Bone marrow (tissue), 2 donors: ENCODE data around the gene TMED4.
"Not testable (repeated sequence)": the region's sequence is repeated elsewhere in the genome, so short reads cannot be mapped to it uniquely, and the experiment has no call there.

ENCODE experiments used
- DNase-seq, 2 donors: peaks; one replicate each; lab custom pipeline; 2025; lab: John Stamatoyannopoulos, UW

The TMED4 gene

DNA sequence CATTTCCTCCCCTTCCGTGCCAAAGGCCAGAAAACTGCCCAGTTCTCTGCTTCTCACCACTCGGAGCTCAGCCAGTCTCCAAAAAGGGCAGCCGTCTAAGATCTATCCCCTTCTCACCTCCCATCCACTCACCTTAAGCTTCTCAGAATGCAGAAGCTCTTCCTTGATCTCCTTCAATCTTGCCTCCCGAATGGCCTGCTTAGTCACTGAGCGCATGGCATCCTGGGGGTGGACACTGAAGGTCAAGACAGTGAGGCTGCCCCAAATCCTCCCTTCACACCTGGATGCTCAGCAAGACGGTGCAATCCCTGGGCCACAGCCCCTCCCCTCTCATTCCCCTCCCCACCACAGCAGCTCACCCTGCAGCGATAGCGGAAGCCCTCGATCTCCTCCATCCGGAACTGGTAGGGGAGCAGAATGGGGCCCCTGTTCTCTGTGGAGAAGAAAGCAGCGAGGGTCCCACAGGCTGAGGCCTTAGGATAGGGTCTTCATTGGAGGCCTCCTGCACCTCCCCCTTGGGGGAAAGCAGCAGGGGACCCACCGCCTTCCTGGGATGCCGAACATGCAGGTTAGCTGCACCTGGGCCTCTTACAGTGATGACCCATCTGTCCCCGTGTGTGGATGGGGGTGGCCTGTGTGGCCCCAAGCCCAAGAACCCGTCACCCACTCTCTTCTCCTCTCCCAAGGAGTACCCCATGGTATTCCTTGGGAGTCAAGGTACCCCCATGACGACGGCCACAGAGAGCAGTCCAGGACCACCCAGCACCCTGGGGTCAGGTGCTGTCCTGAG lies 13.1 kb downstream of the TMED4 start:
- DNase-seq, result no peak

DNA sequence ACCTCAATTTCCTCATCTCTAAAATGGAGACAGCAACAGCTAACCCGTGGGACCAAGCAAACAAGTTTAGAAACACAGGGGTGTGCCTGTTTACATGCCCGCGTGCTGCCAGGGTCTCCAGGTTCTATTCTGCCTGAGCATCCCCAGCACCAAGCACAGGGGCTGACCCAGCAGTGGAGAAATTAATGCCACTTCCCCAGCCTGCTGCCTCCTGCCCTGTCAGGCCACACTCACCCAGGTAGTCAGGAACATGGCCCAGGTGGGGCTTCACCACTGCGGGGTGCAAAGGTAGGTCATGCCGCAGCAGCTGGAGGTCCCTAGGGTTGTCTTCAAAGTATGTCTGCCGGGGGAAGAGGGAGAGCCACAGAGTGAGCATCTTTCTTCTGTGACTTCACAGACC lies 14.1 kb downstream of the TMED4 start:
- no peak for DNase-seq

DNA sequence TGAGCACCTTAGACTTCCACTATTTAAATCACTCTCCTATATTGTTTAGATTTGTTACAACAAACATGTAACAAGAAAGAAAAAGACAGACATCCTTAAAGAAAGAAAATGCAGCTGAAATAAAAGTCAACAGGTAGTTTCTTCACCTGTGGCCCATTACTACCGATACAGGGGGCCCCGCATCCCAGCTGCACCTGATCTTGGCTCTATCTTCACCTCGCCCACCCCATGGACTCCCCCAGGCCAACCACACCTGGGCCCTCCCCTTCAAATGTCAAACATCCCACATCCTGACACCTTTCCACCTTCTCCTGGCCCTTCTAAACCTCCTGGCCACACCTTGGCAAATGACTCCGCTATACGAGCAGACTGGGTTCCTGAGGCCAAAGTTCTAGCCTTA lies 15.4 kb downstream of the TMED4 start:
- DNase-seq, result no peak

DNA sequence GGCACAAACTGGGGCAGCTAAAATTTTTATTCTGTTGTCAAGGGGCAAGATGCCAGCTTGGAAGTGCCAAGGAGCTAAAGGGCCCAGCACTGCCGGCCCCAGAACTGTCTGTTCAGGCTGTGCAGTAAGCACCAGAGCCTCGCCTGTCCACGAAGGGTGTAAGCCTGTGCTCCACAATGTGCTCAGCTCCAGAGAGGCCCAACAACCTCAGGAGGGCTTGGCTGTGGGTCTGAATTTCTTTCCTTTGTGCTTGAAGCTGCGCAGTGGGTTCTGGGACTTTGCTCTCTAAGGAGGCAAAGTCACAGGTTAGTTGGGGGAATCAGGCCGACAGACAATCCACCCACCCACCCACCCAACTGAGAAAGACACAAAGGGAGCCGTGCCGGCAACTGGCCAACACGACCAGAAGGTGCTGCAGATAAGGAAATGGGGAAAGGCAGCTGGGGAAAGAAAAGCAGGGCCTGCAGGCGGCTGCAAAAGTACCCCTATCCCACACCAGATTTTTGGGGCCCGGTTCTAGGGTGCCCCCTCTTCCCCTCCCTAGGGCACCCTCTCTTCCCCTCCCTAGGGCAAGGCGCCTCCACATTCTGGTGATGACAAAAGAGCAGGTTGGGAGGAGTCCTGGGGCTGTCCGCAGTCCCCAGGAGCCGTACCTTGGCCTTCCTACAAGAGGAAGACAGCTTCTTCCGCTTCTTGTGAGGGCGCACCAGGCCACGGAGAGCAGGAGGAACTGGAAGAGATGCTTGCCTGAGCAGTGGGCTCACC lies 16.1 kb downstream of the TMED4 start:
- no peak for DNase-seq

DNA sequence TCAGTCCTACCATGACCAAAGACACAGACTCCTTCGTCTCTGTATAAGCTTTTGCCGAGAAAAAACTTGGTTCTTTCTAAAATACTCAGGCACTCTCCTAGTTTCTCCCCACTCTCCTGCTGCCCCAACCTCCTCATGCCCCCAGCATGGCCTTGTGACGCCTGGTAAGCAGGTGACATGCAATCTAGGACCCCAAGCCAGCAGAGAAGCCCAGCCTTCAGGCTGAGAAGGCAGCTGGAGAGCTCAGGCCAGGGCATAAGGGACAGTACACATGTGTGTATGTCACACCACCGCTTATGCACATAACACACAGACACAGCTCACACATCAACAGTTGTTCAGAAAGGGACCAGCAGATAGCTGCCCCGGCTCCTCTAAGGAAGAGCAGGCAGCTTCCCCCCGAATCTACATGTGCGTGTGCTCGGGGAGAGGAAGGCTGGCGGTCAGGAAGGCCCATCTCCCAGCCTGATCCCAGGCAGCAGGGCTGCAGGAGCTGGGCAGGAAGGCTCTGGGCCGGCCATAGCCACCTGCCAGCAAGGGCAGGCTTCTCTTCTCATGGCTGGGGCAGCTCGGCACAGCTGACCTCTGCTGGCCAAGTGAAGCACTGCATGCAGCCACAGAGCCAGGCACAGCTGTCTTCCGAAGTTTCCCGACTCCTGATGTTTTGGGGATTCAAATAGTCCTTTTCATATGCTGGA lies 16.8 kb downstream of the TMED4 start:
- peak in 1 of 2 donors; percentile 25 for DNase-seq

DNA sequence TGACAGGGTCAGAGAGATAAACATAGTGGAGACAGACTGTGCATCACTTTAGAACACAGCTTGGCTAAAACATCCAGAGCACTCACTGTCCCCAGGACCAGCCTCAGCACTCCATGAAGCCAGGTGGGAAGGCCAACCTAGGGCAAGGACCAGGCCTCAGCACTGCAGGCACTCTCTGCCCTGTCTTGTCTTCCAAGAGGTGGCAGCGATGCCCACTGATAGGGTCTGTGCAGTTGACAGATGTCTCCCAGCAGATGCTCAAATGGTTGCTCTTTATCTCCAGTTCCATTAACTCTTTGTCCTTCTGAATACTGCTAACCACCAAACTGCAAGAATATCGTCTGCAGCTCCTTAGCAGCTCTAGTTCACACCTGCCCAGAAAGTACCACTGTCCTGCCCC lies 17.4 kb downstream of the TMED4 start:
- DNase-seq, result no peak

DNA sequence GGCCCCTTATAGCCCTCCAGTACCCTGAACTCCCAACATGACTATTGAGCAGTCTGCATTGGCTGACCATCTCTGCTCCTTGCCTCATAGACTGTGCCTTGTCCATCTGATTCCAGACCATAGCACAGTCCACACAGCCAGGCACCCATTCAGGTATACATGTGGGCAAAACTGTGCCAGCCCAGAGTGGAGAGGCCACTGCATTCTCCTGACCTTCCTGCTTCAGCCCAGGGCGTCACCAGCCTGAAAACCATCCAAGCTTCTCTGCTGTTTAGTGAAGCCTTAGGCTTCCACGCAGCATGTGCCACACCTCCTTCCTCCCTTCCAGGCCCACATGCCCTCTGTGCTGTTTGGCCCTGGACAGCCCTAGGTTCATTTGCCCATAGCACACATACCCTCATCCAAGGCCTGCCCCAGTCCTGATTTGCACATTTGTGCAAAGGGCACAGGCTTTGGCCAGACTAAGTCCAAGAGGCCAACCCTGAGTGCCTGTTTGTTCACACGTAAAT lies 18.8 kb downstream of the TMED4 start:
- DNase-seq, result no peak

DNA sequence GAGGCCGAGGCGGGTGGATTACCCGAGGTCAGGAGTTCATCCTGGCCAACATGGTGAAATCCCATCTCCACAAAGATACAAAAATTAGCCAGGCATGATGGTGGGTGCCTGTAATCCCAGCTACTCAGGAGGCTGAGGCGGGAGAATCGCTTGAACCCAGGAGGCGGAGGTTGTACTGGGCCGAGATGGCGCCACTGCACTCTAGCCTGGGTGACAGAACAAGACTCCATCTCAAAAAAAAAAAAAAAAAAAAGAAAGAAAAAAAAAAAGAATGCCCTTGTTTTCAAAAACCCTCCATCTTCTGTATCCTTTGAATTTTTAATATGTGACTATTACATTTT lies 19.4 kb downstream of the TMED4 start:
- DNase-seq, result not testable (repeated sequence)

DNA sequence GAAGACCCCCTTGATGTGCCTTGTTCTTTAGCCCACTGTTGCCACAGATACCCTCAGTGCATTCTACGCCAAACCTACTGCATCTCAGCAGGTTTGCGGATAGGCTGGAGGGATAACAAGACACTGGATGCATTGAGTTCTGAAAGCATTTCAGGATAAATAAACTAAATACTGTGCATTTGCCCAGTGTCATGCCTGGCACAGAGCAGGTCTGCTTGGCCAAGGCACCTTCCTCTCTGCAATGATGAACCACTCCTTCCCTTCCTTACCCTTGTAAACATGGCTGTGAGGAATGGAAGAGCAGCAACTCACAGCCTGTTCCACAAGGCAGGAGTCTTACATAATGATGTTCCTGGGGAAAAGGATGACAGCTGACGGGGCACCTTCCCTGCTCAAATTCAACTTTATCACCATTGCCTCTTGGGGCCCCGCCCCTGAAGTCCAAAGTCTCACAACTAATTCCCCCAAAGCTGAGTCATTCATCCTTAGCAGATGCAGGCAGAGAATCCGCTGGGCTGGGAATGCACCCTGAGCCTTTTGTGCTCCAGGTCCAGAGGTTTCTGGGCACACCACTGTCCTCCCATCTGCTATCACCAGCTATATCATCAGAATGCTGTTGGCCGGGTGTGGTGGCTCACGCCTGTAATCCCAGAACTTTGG lies 19.9 kb downstream of the TMED4 start:
- no peak for DNase-seq

DNA sequence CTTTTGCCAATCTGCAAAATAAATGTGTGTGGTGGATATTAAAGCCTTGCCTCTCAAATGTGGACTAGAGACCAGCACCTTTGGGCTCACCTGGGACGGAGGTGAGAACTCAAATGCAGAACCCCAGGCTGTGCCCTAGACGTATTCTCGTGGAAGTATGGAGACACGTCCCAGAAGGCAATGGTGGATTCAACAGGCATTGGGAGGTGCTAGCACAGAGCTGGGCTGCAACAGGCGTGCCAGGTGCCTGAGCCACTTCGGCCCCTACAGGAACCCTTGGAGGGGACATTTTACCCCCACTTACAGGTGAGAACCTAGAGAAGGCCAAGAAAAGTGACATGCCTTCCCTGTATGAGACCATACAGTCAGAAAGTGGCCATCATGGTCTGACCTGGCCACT lies 20.6 kb downstream of the TMED4 start:
- DNase-seq, result no peak

DNA sequence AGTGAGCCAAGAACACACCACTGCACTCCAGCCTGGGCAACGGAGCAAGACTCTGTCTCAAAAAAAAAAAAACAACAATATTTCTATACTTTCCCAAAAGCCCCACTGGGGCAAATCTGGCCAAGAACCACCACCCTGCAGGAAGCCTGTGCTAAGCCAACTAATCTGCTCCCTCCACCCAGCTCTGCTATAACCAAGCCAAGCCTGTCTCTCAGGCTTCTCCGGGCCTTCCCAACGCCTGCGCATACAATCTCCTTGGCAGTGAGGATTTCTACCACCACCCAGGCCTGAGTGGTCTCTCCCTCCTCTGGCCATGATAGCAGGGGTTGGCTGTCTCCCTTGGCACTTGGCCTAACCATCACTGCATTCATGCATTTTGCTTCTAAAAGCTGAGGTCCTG lies 22.5 kb downstream of the TMED4 start:
- no peak for DNase-seq

DNA sequence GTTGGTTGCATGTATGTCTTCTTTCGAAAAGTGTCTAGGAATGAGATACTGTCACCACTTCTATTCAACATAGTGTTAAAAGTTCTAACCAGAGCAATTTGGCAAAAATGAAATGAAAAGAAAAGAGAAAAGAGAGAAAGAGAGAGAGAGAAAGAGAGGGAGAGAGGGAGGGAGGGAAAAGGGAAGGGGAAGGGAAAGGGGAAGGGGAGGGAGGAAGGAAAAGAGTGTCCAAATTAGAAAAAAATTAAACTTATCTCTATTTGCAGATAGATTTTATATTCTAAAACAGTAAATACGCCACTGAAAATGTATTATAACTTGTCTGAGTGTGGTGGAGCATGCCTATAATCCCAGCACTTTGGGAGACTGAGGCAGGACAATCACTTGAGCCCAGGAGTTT lies 24.5 kb downstream of the TMED4 start:
- no peak for DNase-seq

DNA sequence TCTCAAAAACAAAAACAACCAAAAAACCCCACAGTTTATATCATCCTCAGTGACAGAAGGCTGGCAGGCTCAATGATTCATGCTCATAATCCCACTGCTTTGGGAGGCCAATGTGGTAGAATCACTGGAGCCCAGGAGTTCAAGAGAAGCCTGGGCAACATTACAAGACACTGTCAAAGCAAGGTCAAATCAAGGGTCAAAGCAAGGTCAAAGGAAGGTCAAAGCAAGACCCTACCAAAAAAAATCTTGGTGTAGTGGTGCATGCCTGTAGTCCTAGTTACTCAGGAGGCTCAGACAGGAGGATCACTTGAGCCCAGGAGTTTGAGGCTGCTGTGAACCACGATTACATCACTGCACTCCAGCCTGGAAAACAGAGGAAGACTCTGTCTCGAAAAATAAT lies 26.7 kb downstream of the TMED4 start:
- no peak for DNase-seq

DNA sequence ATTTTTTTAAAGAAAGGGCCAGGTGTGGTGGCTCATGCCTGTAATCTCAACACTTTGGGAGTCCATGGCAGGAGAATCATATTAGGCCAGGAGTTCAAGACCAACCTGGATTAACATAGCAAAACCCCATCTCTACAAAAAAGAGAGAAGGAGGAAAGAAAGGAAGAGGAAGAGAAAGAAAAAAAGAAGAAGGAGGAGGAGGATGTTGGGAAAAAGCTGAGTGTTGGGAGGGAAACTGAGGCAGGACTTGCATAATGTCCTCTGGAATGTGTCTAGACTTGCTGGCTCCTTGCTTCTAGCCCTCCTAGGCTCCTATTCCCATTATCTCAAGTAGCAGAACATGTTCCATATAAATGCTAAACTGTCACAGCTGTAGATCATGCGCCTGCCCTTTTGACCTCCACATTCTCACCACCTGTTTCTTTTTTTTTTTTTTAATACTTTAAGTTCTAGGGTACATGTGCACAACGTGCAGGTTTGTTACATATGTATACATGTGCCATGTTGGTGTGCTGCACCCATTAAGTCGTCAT lies 29.5 kb downstream of the TMED4 start:
- DNase-seq, result not testable (repeated sequence)

DNA sequence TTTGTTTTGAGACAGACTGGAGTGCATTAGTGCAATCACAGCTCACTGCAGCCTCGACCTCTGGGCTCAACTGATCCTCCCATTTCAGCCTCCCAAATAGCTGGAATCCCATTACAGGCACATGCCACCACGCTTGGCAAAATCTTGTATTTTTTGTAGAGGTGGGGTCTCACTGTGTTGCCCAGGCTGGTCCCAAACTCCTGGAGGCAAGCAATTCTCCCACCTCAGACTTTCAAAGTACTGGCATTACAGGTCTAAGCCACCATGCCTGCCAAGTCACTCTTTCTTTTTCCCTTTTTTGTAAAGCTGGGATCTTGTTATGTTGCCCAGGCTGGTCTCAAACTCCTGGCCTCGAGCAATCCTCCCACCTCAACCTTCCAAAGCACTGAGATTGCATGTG lies 32.6 kb downstream of the TMED4 start:
- DNase-seq, result no peak

DNA sequence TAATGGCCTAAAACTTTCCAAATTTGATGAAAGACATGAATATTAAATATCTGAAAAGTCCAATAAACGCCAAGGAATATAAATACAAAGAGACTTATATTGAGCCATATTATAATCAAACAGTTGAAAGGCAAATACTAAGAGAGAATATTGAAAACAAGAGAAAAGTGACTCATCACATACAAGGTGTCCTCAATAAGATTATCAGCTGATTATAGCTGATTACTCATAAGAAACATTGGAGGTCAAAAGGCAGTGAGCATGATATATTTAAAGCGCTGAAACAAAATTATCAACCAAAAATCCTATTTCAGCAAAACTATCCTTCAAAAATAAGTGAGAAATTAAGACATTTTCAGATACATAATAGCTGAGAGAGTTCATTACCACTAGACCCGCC lies 33.1 kb downstream of the TMED4 start:
- no peak for DNase-seq

DNA sequence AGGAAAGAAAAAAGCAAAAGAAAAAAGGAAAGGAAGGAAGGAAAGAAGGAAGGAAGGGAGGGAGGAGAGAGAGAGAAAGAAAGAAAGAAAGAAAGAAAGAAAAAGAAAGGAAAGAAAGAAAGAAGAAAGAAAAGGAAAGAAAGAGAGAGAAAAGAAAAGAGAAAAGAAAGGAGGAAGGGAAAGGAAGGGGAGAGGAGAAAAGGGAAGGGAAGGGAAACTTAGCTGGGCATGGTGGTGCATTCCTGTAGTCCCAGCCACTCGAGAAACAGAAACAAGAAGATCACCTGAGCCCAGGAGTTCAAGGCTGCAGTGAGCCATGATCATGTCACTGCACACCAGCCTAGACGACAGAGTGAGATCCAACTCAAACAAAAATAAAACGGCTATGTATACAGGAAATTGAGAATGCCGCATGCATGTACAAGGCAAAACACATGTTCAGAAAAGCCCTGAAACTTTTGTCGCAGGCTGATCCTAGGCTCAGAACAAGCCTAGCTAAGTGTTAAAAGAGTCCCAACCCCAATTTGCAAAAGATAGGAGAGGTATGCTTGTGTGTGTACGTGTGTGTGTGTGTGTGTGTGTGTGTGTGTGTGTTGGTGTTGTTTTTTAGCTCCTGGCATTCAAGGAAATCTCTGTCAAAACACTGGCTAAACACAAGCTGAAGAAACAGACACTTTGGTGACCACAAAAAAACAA lies 34.3 kb downstream of the TMED4 start:
- no peak for DNase-seq

DNA sequence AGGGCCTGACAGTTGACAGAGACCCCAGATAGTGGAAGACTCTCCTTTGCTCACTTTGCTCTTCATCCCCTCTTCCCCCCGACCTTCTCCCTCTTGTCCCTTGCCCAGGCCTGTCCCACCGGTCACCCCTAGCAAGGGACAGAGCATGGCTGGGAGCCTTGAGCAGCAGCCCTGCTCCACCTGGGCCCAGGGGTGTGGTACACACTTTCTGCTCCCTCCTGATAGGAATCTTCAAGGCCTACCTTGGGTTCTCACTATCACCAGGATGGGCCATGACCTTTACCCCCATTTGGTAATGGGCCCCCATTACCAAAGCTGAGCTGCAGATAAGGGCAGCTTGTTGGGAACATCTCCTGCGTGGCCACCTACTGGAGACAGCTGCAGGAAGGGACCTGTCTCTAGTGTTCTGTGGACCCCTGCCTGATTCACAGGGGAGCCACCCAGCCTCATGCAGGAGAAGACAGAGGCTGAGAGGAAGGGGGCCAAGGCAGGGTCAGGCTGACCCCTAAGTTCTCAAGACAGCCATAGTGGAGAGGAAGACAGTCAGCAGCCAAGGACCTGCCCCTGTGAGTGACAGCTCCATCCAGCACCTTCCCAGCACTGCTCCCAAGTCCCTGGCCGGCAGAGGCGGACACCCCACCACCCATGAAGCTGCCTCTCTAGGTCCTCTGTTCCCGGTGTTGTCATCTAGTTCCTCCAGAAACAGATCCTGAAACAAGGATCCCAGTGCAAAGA lies 40.0 kb downstream of the TMED4 start:
- DNase-seq, result no peak

DNA sequence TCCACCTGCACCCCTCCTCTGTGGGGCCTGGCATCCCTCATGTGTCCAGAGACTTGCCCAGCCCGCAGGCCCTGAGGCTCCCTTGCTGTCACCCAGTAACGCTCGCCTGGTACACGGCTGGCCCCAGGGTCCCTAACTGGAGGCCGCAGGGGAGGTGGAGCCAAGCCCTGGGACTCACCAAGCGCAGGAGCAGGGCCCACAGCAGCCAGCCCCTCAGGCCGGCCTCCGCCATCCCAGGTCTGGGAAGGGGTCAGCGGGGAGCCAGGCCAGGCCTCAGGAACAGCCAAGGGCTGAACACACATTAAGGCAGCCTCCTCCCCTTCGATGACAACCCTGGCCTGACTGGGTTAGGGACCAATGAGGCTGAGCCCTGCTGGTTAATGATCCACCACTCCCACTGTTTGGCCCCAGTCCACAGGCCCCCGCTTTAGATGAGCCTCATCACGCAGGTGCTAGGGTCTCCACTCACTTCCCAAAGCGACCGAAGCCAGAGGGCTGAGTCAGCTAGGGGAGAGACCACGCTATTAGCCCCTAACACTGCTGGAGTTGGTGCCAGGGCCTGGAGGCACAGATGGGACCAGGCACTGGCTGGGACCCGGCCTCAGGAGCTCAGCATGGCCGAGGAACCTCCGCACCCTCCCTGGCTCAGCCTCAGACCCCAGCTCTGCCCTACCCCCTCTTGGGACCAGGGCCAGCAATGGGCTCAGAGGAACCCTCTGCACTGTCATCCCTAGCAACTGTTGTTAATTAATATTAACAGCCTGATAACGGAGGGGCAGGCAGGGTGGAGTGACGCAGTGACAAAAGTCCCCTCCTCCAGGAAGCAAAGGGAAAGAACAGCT lies 40.8 kb downstream of the TMED4 start, which contains the start of gene NPC1L1:
TSS of gene NPC1L1 (minus strand) at position 303 of the 842 bp plus-strand sequence. CDS start at position 232, 71 bp downstream.
- no peak for DNase-seq

DNA sequence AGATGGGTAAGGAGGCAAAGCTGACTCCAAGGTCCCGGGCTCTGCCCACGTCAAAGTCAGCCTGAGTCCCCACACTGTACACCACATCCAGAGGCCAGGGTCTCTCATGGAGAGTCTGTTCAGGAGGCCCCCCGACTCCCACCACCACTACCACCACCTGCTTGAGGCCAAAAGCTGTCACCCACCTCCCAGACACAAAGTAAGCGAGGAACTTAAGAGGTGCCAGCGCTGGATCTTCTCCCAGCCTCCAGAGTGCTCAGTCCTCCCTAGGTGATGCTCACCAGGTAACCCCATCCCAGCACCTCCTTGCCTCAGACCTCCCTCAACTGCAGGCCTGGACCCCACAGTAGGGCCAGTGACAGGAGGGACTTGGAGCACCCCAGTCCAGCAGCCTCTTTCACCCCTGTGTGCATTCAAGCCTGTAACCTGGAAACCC lies 41.4 kb downstream of the TMED4 start:
- no peak for DNase-seq
